Activated CD4-positive, alpha-beta T cell treated with anti-CD3 and anti-CD28 coated beads, Interleukin-2, amount 10 ng/mL, durations not matched to agents 24 days and 14 days (primary cell): ENCODE data around the gene ZNF429. TPM values are rescaled to one million over a fixed set of nuclear protein-coding genes. Genes with fewer than 3 reads are reported as not detected.
A peak's percentile ranks its signal among the peaks of the same experiment; 100 is the strongest.
"Not testable (repeated sequence)": the region's sequence is repeated elsewhere in the genome, so short reads cannot be mapped to it uniquely, and the experiment has no call there.

Experiments
- DNase-seq: peaks from one replicate; pipeline ENCODE4 v3.0.0; 2022
- H3K27ac Mint-ChIP-seq: one replicate; pipeline ENCODE4 v1.8.0; 2022; ENCODE audit warnings: mild to moderate bottlenecking, mixed read lengths
- H3K27me3 Mint-ChIP-seq: one replicate; pipeline ENCODE4 v1.8.0; 2022; ENCODE audit warnings: mixed read lengths
- H3K36me3 Mint-ChIP-seq: one replicate; pipeline ENCODE4 v1.8.0; 2022; ENCODE audit warnings: low read depth, mild to moderate bottlenecking, mixed read lengths
- H3K4me1 Mint-ChIP-seq: one replicate; pipeline ENCODE4 v1.8.0; 2021; ENCODE audit warnings: mixed read lengths
- H3K4me3 Mint-ChIP-seq: one replicate; pipeline ENCODE4 v1.8.0; 2022; ENCODE audit warnings: mild to moderate bottlenecking, moderate library complexity, mixed read lengths
- H3K9me3 Mint-ChIP-seq: one replicate; pipeline ENCODE4 v1.8.0; 2021; ENCODE audit warnings: mixed read lengths
- intact Hi-C: fragments of 100-400 bp; cut with micrococcal nuclease; formaldehyde crosslinking; loops from one replicate; pipeline ENCODE4 v1.15.1; 2023
- total RNA-seq: library from RNA; stranded (reverse); gene quantifications from 2 replicates; pipeline ENCODE4 v1.2.3, GENCODE V29; 2022

ZNF429 gene
- total RNA-seq, 1 donor from 2014 or later, result 3.3 TPM

- peaks cover 51% of the 10 kb centered on the region for H3K9me3 Mint-ChIP-seq
These were observed 62.4 kb downstream of the ZNF429 start for GRCh38 chr19:21567806-21568205.

GRCh38 chr19:21568816-21569493, 63.6 kb downstream of the ZNF429 start:
- H3K4me3 Mint-ChIP-seq, result peak overlapping the region; percentile 89
- peak overlapping the region; percentile 92 for H3K27ac Mint-ChIP-seq
- intact Hi-C loops, result loop anchor here (2.0 kb wide), 1 partner anchor 64 kb away; the partner anchor contains the start of gene ZNF429
- peaks cover 12% of the 10 kb centered on the region for H3K36me3 Mint-ChIP-seq
- no peaks in the 10 kb centered on the region for H3K27me3 Mint-ChIP-seq
- DNase-seq, result peak; percentile 93
- H3K9me3 Mint-ChIP-seq, result peaks cover 45% of the 10 kb centered on the region
- peaks cover 3% of the 10 kb centered on the region for H3K4me1 Mint-ChIP-seq

More at GRCh38 chr19:21567806-21568205, 62.4 kb downstream of the ZNF429 start:
- peak overlapping the region; percentile 25 for H3K4me3 Mint-ChIP-seq
- peaks cover 24% of the 10 kb centered on the region for H3K36me3 Mint-ChIP-seq
- DNase-seq, H3K27me3 Mint-ChIP-seq, H3K4me1 Mint-ChIP-seq, H3K27ac Mint-ChIP-seq: not testable (repeated sequence)
- intact Hi-C loops, result loop anchor here (2.0 kb wide), 1 partner anchor 63 kb away; the partner anchor contains the start of gene ZNF429

- Mint-ChIP-seq H3K4me1 (peaks cover 3% of the 10 kb centered on the region), H3K4me3 (peak overlapping the region; percentile 89), H3K9me3 (peaks cover 44% of the 10 kb centered on the region), H3K36me3 (peaks cover 10% of the 10 kb centered on the region), H3K27me3 (no peaks in the 10 kb centered on the region), H3K27ac (peak overlapping the region; percentile 77)
- peak; percentile 77 for DNase-seq
- intact Hi-C loops, result loop anchor here (2.0 kb wide), 1 partner anchor 65 kb away; the partner anchor contains the start of gene ZNF429
These were observed 64.1 kb downstream of the ZNF429 start for GRCh38 chr19:21569494-21569865.

GRCh38 chr19:21571316-21571715, 65.9 kb downstream of the ZNF429 start:
- intact Hi-C loops, result no loop called here
- no peak overlapping the region for H3K27ac Mint-ChIP-seq
- no peaks in the 10 kb centered on the region for H3K27me3 Mint-ChIP-seq
- no peak for DNase-seq
- no peak overlapping the region for H3K4me3 Mint-ChIP-seq
- H3K9me3 Mint-ChIP-seq, result peaks cover 41% of the 10 kb centered on the region
- H3K4me1 Mint-ChIP-seq, result peaks cover 3% of the 10 kb centered on the region
- H3K36me3 Mint-ChIP-seq, result peaks cover 4% of the 10 kb centered on the region

- peaks cover 36% of the 10 kb centered on the region for H3K9me3 Mint-ChIP-seq
- H3K27me3 Mint-ChIP-seq, result no peaks in the 10 kb centered on the region
- no peak overlapping the region for H3K4me3 Mint-ChIP-seq
- no peak for DNase-seq
- no peak overlapping the region for H3K27ac Mint-ChIP-seq
- intact Hi-C loops, result no loop called here
- no peaks in the 10 kb centered on the region for H3K36me3 Mint-ChIP-seq
- no peaks in the 10 kb centered on the region for H3K4me1 Mint-ChIP-seq
These were observed 69.2 kb downstream of the ZNF429 start for GRCh38 chr19:21574607-21575006.

- no peak for DNase-seq
- Mint-ChIP-seq H3K36me3 (no peaks in the 10 kb centered on the region), H3K4me1 (no peaks in the 10 kb centered on the region), H3K9me3 (peaks cover 31% of the 10 kb centered on the region), H3K27me3 (no peaks in the 10 kb centered on the region), H3K4me3 (no peak overlapping the region), H3K27ac (no peak overlapping the region)
- intact Hi-C loops, result no loop called here
These were observed 71.1 kb downstream of the ZNF429 start for GRCh38 chr19:21576481-21576880.

- Mint-ChIP-seq H3K27me3 (no peaks in the 10 kb centered on the region), H3K4me1 (no peaks in the 10 kb centered on the region), H3K4me3 (no peak overlapping the region), H3K36me3 (no peaks in the 10 kb centered on the region), H3K9me3 (peaks cover 35% of the 10 kb centered on the region), H3K27ac (no peak overlapping the region)
- intact Hi-C loops, result no loop called here
- no peak for DNase-seq
These were observed 74.7 kb downstream of the ZNF429 start for GRCh38 chr19:21580101-21580500.

GRCh38 chr19:21580818-21581217, 75.4 kb downstream of the ZNF429 start:
- no peaks in the 10 kb centered on the region for H3K27me3 Mint-ChIP-seq
- no peak overlapping the region for H3K4me3 Mint-ChIP-seq
- H3K36me3 Mint-ChIP-seq, result no peaks in the 10 kb centered on the region
- peaks cover 35% of the 10 kb centered on the region for H3K9me3 Mint-ChIP-seq
- H3K27ac Mint-ChIP-seq, result no peak overlapping the region
- no peaks in the 10 kb centered on the region for H3K4me1 Mint-ChIP-seq
- intact Hi-C loops, result no loop called here
- DNase-seq, result no peak

- Mint-ChIP-seq H3K27ac (no peak overlapping the region), H3K4me3 (no peak overlapping the region), H3K9me3 (peaks cover 28% of the 10 kb centered on the region), H3K36me3 (no peaks in the 10 kb centered on the region), H3K4me1 (no peaks in the 10 kb centered on the region), H3K27me3 (no peaks in the 10 kb centered on the region)
- intact Hi-C loops, result no loop called here
- no peak for DNase-seq
These were observed 76.3 kb downstream of the ZNF429 start for GRCh38 chr19:21581646-21582240.

- H3K4me3 Mint-ChIP-seq, result no peak overlapping the region
- H3K27ac Mint-ChIP-seq, result no peak overlapping the region
- intact Hi-C loops, result no loop called here
- H3K9me3 Mint-ChIP-seq, result peaks cover 30% of the 10 kb centered on the region
- H3K36me3 Mint-ChIP-seq, result no peaks in the 10 kb centered on the region
- no peaks in the 10 kb centered on the region for H3K4me1 Mint-ChIP-seq
- DNase-seq, result no peak
- H3K27me3 Mint-ChIP-seq, result no peaks in the 10 kb centered on the region
These were observed 79.1 kb downstream of the ZNF429 start for GRCh38 chr19:21584537-21584936.

GRCh38 chr19:21585281-21585890, 80.0 kb downstream of the ZNF429 start:
- H3K4me3 Mint-ChIP-seq, result no peak overlapping the region
- no peak overlapping the region for H3K27ac Mint-ChIP-seq
- no peaks in the 10 kb centered on the region for H3K27me3 Mint-ChIP-seq
- H3K36me3 Mint-ChIP-seq, result no peaks in the 10 kb centered on the region
- peaks cover 32% of the 10 kb centered on the region for H3K9me3 Mint-ChIP-seq
- DNase-seq, result no peak
- H3K4me1 Mint-ChIP-seq, result no peaks in the 10 kb centered on the region
- intact Hi-C loops, result no loop called here

- intact Hi-C loops, result no loop called here
- Mint-ChIP-seq H3K4me3 (peak overlapping the region; percentile 50), H3K36me3 (no peaks in the 10 kb centered on the region), H3K27ac (no peak overlapping the region), H3K4me1 (no peaks in the 10 kb centered on the region), H3K9me3 (peaks cover 31% of the 10 kb centered on the region), H3K27me3 (no peaks in the 10 kb centered on the region)
- DNase-seq, result no peak
These were observed 81.1 kb downstream of the ZNF429 start for GRCh38 chr19:21586311-21587116.

GRCh38 chr19:21587117-21587461, 81.7 kb downstream of the ZNF429 start:
- Mint-ChIP-seq H3K27ac (no peak overlapping the region), H3K4me1 (no peaks in the 10 kb centered on the region), H3K36me3 (no peaks in the 10 kb centered on the region), H3K9me3 (peaks cover 26% of the 10 kb centered on the region), H3K4me3 (peak overlapping the region; percentile 50), H3K27me3 (no peaks in the 10 kb centered on the region)
- no peak for DNase-seq
- intact Hi-C loops, result no loop called here

- intact Hi-C loops, result no loop called here
These were observed 82.1 kb downstream of the ZNF429 start for GRCh38 chr19:21587549-21587948.

More at GRCh38 chr19:21587549-21587948, 82.1 kb downstream of the ZNF429 start:
- DNase-seq, result no peak
- Mint-ChIP-seq H3K36me3 (no peaks in the 10 kb centered on the region), H3K27ac (no peak overlapping the region), H3K9me3 (peaks cover 25% of the 10 kb centered on the region), H3K4me1 (no peaks in the 10 kb centered on the region), H3K27me3 (no peaks in the 10 kb centered on the region), H3K4me3 (no peak overlapping the region)
